Inflammatory macrophage treated with lipopolysaccharide for 4 hours (primary cell): ENCODE results near the gene HOXC4.
"Not testable (repeated sequence)": the region's sequence is repeated elsewhere in the genome, so short reads cannot be mapped to it uniquely, and the experiment has no call there.

Source experiments
- DNase-seq: peaks from one replicate; pipeline ENCODE4 v3.0.0-alpha.2; 2020

HOXC4 gene

GRCh38 chr12:54095928-54096327, 42.3 kb downstream of the HOXC4 start:
- not testable (repeated sequence) for DNase-seq

GRCh38 chr12:54098644-54099043, 45.0 kb downstream of the HOXC4 start:
- not testable (repeated sequence) for DNase-seq

- DNase-seq: not testable (repeated sequence)
Measured at GRCh38 chr12:54100588-54100987, 47.0 kb downstream of the HOXC4 start.

- not testable (repeated sequence) for DNase-seq
Measured at GRCh38 chr12:54102223-54102622, 48.6 kb downstream of the HOXC4 start.

DNA sequence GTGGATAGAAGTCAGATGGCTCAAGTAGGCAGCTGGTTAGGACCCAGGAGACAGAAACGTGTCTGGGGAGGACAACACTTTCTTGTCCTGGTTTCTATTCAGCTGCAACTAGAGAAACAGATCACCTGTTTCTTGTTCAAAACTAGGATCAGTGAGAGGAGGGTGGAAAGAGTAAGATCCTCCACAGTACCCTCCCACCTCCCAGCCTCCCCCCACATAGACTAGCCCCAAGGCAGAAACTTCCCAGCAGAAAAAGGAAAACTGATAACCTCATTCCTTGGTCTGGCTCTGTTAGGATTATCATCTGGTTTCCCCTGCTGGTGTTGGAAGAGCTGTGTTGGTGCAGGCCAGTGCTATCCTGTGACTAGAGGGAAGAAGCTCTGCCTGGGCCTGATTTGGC, 50.2 kb downstream of the HOXC4 start:
- DNase-seq: not testable (repeated sequence)
